Psoas muscle (tissue), 8 donors: ENCODE data around the gene KRTAP2-2. TPM values are rescaled to one million over a fixed set of nuclear protein-coding genes. Genes with fewer than 3 reads are reported as not detected.
"Not testable (repeated sequence)": the region's sequence is repeated elsewhere in the genome, so short reads cannot be mapped to it uniquely, and the experiment has no call there.

Experiments
- ATAC-seq, 4 donors: fragments of 200-7000 bp; cut with Tn5 transposase; one replicate each; pipeline ENCODE4 v1.9.1; 2020; ENCODE audit warnings: moderate library complexity in 3 of 4, mild to moderate bottlenecking in 2 of 4
- DNase-seq, 2 donors: peaks; one replicate each; pipeline ENCODE4 v3.0.0-alpha.2; 2020
- H3K27ac ChIP-seq: fragments of 200-600 bp; one replicate; pipeline ENCODE4 v1.8.0; 2022
- H3K27me3 ChIP-seq, 3 donors: fragments of 200-600 bp in 1 of 3; one replicate each; pipeline versions ENCODE4 v1.6.1 to v1.8.0; 2013 to 2022; ENCODE audit warnings: low read length in 2 of 3, mild to moderate bottlenecking in 2 of 3, moderate library complexity in 1 of 3; ENCODE audit not compliant: insufficient read depth in 3 of 3
- H3K36me3 ChIP-seq, 2 donors: fragments of 200-600 bp in 1 of 2; one replicate each; pipeline versions ENCODE4 v1.6.1 to v1.8.0; 2013 to 2022; ENCODE audit warnings: low read depth in 1 of 2, mild to moderate bottlenecking in 1 of 2, moderate library complexity in 1 of 2; ENCODE audit not compliant: insufficient read depth in 1 of 2
- H3K4me1 ChIP-seq: fragments of 200-600 bp; one replicate; pipeline ENCODE4 v1.8.0; 2022
- H3K4me3 ChIP-seq: fragments of 200-600 bp; one replicate; pipeline ENCODE4 v1.8.0; 2022; ENCODE audit warnings: mild to moderate bottlenecking
- H3K9me3 ChIP-seq: fragments of 200-600 bp; one replicate; pipeline ENCODE4 v1.8.0; 2022
- CTCF ChIP-seq: fragments of 200-600 bp; IDR thresholded peaks from one replicate; pipeline ENCODE4 v1.8.0; 2022; ENCODE audit warnings: antibody characterized with exemption
- WGBS, 3 donors: extraction: QIAGEN DNeasy Blood & Tissue Kit; methylation state at CpG; one replicate each; pipeline versions ENCODE4 v1.1.6 to v1.1.7; 2013; 5-methylcytosine and 5-hydroxymethylcytosine counted together
- intact Hi-C, 2 donors: fragments of 100-400 bp; cut with DNase I; formaldehyde crosslinking; loops; one replicate each; pipeline versions ENCODE4 v1.11.0 to v1.14.2; 2022
- polyA plus RNA-seq, 3 donors: library from polyadenylated mRNA; stranded (reverse); fragments of 200-250 nt; gene quantifications; one replicate each; pipeline ENCODE4 v1.2.3, GENCODE V29; 2013
- total RNA-seq, 4 donors: library from RNA; stranded (reverse); fragmentation: NEBNext Ultra II Directional in 2 of 4; extraction: Animal tissue kit (Norgen Biotek cat#: 25700) in 2 of 4; gene quantifications; one replicate each; pipeline versions ENCODE4 v1.2.1 to v1.2.4, GENCODE V29; 2021 to 2023
- donor health status: healthy with polysubstance abuse.
- donor health status: DM: no; HTN: no; CAD: no; lungs with moderate emphysema.
- donor health status: Bipolar disorder and iron deficiency.
- donor health status: healthy.
- donor health status: DM: yes; HTN: yes; CAD: no.
- donor health status: DM: no; HTN: no; CAD: no.
- donor health status: DM: no; HTN: no; CAD: no.
- donor health status: DM: yes; HTN: yes; CAD: no.

Gene KRTAP2-2
- total and polyA plus RNA-seq, 7 donors = not detected

DNA sequence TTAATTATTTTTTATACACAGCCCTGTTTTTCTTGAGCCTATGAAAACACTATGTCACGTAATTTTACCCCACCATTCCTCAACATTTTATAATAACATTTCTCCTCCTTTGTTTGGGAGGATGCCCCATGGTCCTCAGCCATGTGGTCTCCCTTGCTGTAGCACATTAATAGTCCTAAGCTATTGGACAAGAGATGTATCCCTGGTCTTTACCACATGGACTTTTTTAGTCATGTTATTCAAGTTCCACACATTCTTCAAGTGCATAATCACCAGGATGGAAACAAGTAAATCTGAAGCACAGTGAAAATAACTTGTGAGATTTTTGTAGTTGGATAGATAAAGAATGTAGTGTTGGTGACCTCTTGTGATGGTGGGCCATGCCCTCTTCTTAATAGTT is 6.9 kb upstream of the KRTAP2-2 start:
- ATAC-seq = no peak
- 65 to 77% (median 67%) methylated on average over 1 of the region's 1 CpG for WGBS, 3 donors
- peaks cover 0 to 31% (median 1%) of the 10 kb centered on the region in 3 donors for H3K27me3 ChIP-seq
- H3K4me3 ChIP-seq = no peak overlapping the region
- no peak for DNase-seq
- peaks cover 4% of the 10 kb centered on the region for H3K9me3 ChIP-seq
- no peaks in the 10 kb centered on the region for H3K4me1 ChIP-seq
- no peaks in the 10 kb centered on the region for H3K36me3 ChIP-seq
- no peak overlapping the region for H3K27ac ChIP-seq
- TF ChIP-seq CTCF = no peak
- intact Hi-C loops = no loop called here

DNA sequence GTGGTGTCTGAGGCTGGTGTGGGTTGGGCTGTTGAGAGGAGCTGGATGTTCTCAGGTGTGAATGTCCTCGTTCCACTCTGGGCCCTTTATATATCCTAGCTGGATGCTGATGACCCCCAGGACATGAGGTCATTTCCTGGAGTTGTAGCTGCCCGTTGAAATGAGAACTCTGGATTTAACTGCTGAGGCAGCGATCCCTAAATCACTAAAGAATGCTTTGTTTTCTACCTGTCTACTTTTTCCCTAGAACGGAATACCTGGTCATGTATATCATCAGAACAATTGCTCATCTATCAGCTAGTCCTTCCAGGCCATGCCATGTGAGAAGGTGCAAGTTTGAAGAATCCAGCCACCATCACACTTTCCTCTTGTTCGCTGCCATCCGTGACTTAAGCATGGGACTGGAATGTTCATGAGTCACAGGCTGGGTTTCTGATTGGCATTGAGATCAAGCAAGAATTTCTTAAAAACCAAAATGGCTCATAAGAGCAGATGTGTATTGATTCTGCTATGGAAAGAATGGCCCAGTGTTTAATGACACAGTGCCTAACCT is 5.1 kb upstream of the KRTAP2-2 start, which contains the start of gene KRTAP2-3:
Gene KRTAP2-3 (minus strand): TSS at position 63 of the 553 bp plus-strand sequence. CDS start 64 bp downstream, outside the sequence.
- Histone ChIP-seq H3K27ac (no peak within 1 kb of the TSS), H3K4me1 (no peaks in the 10 kb centered on the region), H3K36me3 (no peaks in the 10 kb centered on the region), H3K4me3 (no peak within 1 kb of the TSS), H3K9me3 (peaks cover 4% of the 10 kb centered on the region), H3K27me3 (peaks cover 0 to 47% (median 1%) of the 10 kb centered on the region in 3 donors)
- TF ChIP-seq CTCF = no peak
- intact Hi-C loops = no loop called here
- DNase-seq = no peak
- ATAC-seq = no peak
- 52 to 55% (median 55%) methylated on average over 6 of the region's 6 CpGs for WGBS, 3 donors

- H3K27ac ChIP-seq, H3K4me1 ChIP-seq, DNase-seq, ATAC-seq, intact Hi-C loops, H3K4me3 ChIP-seq, H3K9me3 ChIP-seq, H3K36me3 ChIP-seq: not testable (repeated sequence)
- 26 to 34% (median 29%) methylated on average over 10 of the region's 31 CpGs for WGBS, 3 donors
- peaks cover 0 to 47% (median 0%) of the 10 kb centered on the region in 3 donors for H3K27me3 ChIP-seq
These were observed 4.4 kb upstream of the KRTAP2-2 start for GRCh38 chr17:41059276-41060051.

DNA sequence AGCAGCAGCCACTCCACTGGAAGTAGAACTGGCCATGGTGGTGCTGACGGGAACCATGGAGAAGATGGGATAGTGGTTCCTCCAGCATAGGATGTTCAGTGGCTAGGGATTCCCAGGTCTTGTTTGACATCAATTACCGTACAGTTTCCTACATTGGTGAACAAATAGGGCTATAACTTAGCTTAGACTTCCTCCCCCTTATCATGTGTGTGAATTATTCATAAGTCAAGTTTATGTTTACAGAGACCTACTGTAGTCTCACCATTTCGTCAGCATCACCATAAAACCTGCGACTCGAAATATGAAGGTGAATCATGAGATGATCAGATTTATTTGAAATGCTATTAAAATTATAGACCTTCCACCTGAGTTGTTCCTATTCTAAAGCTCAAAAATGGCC is 3.7 kb upstream of the KRTAP2-2 start:
- ATAC-seq (no peak), DNase-seq (no peak)
- Histone ChIP-seq H3K27me3 (peaks cover 0 to 47% (median 0%) of the 10 kb centered on the region in 3 donors), H3K4me3 (no peak overlapping the region), H3K36me3 (no peaks in the 10 kb centered on the region), H3K27ac (no peak overlapping the region), H3K4me1 (no peaks in the 10 kb centered on the region), H3K9me3 (peaks cover 4% of the 10 kb centered on the region)
- 88 to 91% (median 89%) methylated on average over 5 of the region's 5 CpGs for WGBS, 3 donors
- no peak for TF ChIP-seq CTCF
- intact Hi-C loops = no loop called here

- peaks cover 0 to 53% (median 0%) of the 10 kb centered on the region in 3 donors for H3K27me3 ChIP-seq
- no peak for ATAC-seq
These were observed 2.5 kb upstream of the KRTAP2-2 start for GRCh38 chr17:41057547-41057946.

GRCh38 chr17:41054556-41054955 is 474 bp downstream of the KRTAP2-2 start:
- not testable (repeated sequence) for ATAC-seq

More at GRCh38 chr17:41057547-41057946, 2.5 kb upstream of the KRTAP2-2 start:
- Histone ChIP-seq H3K4me1 (no peaks in the 10 kb centered on the region), H3K36me3 (no peaks in the 10 kb centered on the region), H3K9me3 (peaks cover 9% of the 10 kb centered on the region), H3K27ac (no peak overlapping the region), H3K4me3 (no peak overlapping the region)
- intact Hi-C loops = no loop called here
- no peak for TF ChIP-seq CTCF
- no peak for DNase-seq
- WGBS, 3 donors = 90 to 97% (median 92%) methylated on average over 1 of the region's 1 CpG

More at GRCh38 chr17:41054556-41054955, 474 bp downstream of the KRTAP2-2 start:
- 61 to 69% (median 64%) methylated on average over 5 to 9 of the region's 9 CpGs for WGBS, 3 donors
- H3K27me3 ChIP-seq = peaks cover 0 to 44% (median 0%) of the 10 kb centered on the region in 3 donors
- H3K4me1 ChIP-seq, H3K27ac ChIP-seq, H3K36me3 ChIP-seq, H3K4me3 ChIP-seq, intact Hi-C loops, H3K9me3 ChIP-seq, DNase-seq: not testable (repeated sequence)
